Karpas-422 (cell line): ENCODE measurements around the gene FBXL14. TPM values are rescaled to one million over a fixed set of nuclear protein-coding genes. Genes with fewer than 3 reads are reported as not detected.
A peak's percentile ranks its signal among the peaks of the same experiment; 100 is the strongest.

Source experiments
- DNase-seq: peaks from one replicate; pipeline ENCODE4 v3.0.0-alpha.2; 2015
- H2AFZ ChIP-seq: fragments of 200-600 bp; sonication (generic); 2 replicates; pipeline ENCODE4 v1.6.1; 2014; ENCODE audit warnings: antibody characterized with exemption, low read length, mixed read lengths
- H3K27ac ChIP-seq: fragments of 200-600 bp; sonication (generic); 2 replicates; pipeline ENCODE4 v1.5.1; 2014; ENCODE audit warnings: mild to moderate bottlenecking, low read length, moderate library complexity
- H3K27me3 ChIP-seq: fragments of 200-600 bp; sonication (generic); 2 replicates; pipeline ENCODE4 v1.6.1; 2014; ENCODE audit warnings: low read length, mixed read lengths
- H3K36me3 ChIP-seq: fragments of 200-600 bp; sonication (generic); 2 replicates; pipeline ENCODE4 v1.6.1; 2014; ENCODE audit warnings: low read length, mixed read lengths; ENCODE audit not compliant: insufficient read depth
- H3K4me1 ChIP-seq: fragments of 200-600 bp; sonication (generic); 2 replicates; pipeline ENCODE4 v1.6.1; 2014; ENCODE audit warnings: mild to moderate bottlenecking, low read length, mixed read lengths
- H3K4me2 ChIP-seq: fragments of 200-600 bp; sonication (generic); 2 replicates; pipeline ENCODE4 v1.6.1; 2014; ENCODE audit warnings: low read length, low read depth, mild to moderate bottlenecking; ENCODE audit not compliant: poor library complexity, severe bottlenecking
- H3K4me3 ChIP-seq: fragments of 200-600 bp; sonication (generic); 2 replicates; pipeline ENCODE4 v1.5.1; 2014; ENCODE audit warnings: mild to moderate bottlenecking, antibody characterized with exemption, low read length, mixed read lengths
- H3K79me2 ChIP-seq: fragments of 200-600 bp; sonication (generic); 2 replicates; pipeline ENCODE4 v1.6.1; 2014; ENCODE audit warnings: mild to moderate bottlenecking, low read length, mixed read lengths
- H3K9ac ChIP-seq: fragments of 200-600 bp; sonication (generic); 2 replicates; pipeline ENCODE4 v1.6.0; 2014; ENCODE audit warnings: low read length
- H3K9me2 ChIP-seq: fragments of 200-600 bp; sonication (generic), shearing (Covaris generic); replicated peaks from 2 replicates; pipeline ENCODE4 v1.6.0; 2014; ENCODE audit warnings: mild to moderate bottlenecking, low read length, moderate library complexity; ENCODE audit not compliant: insufficient read depth
- H3K9me3 ChIP-seq: fragments of 300-700, 200-600 bp; sonication (generic); 2 replicates; pipeline ENCODE4 v1.6.1; 2014; ENCODE audit warnings: low read length, mixed read lengths
- H4K20me1 ChIP-seq: fragments of 200-600 bp; sonication (generic); 2 replicates; pipeline ENCODE4 v1.6.1; 2014; ENCODE audit warnings: mild to moderate bottlenecking, antibody characterized with exemption, low read length, low read depth; ENCODE audit not compliant: insufficient read depth
- total RNA-seq: library from RNA; depleted of rRNA; stranded (reverse); fragments of >200 nt; shearing (Covaris generic); gene quantifications from 2 replicates; pipeline ENCODE4 v1.2.3, GENCODE V29; 2014; ENCODE audit warnings: low replicate concordance

Gene FBXL14
- total RNA-seq, 1 experiment from 2014 or later, result 29.0 TPM

- H3K9me2 ChIP-seq, result no peaks in the 10 kb centered on the region
- no peak overlapping the region for H3K4me2 ChIP-seq
- no peaks in the 10 kb centered on the region for H3K79me2 ChIP-seq
- H3K9me3 ChIP-seq, result no peaks in the 10 kb centered on the region
- no peak overlapping the region for H3K9ac ChIP-seq
- no peaks in the 10 kb centered on the region for H3K27me3 ChIP-seq
- H3K27ac ChIP-seq, result no peak overlapping the region
- DNase-seq, result no peak
- no peak overlapping the region for H3K4me3 ChIP-seq
- H3K36me3 ChIP-seq, result no peaks in the 10 kb centered on the region
- H4K20me1 ChIP-seq, result no peaks in the 10 kb centered on the region
- H3K4me1 ChIP-seq, result peaks cover 32% of the 10 kb centered on the region
- no peak overlapping the region for H2AFZ ChIP-seq
Observed at GRCh38 chr12:1584326-1584725, 10.1 kb downstream of the FBXL14 start.

DNA sequence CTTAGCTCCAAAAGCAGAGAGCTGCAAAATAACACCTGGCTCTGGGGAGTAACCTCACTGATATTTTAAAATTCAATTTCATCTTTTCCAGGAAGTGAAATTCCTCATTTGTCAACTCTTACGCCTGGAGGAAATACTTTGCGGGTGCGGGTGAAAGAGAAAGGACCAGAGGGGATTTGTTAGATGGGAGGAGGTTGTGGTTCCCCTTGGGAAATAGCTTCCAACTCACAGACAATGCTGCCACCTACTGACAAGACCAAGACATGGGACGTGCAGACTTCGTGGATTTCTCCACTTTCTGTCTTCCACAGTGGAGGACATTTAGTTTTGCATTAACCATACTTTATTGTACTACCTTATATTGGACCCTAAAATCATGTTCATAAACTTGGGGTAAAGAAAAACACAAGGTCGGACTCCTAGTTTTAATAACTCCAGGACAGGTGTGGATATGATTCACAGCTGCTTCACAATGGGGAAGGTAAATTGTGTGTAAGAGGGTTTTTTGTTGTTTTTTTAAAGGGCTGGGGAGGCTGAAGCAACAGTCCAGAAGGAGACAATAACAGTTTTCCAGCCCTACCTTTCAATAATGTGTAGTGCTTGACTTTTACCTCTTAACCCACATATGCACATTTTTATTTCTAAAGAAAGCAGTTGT lies 10.8 kb downstream of the FBXL14 start:
- peak overlapping the region; percentile 56 for H3K4me3 ChIP-seq
- H3K9ac ChIP-seq, result peak overlapping the region; percentile 42; the same call in 1 of the 2 replicates
- H3K79me2 ChIP-seq, result no peaks in the 10 kb centered on the region
- no peaks in the 10 kb centered on the region for H3K36me3 ChIP-seq
- no peaks in the 10 kb centered on the region for H3K27me3 ChIP-seq
- no peak overlapping the region for H3K27ac ChIP-seq
- H3K4me2 ChIP-seq, result peak overlapping the region; percentile 77
- H3K9me2 ChIP-seq, result no peaks in the 10 kb centered on the region
- H3K4me1 ChIP-seq, result peaks cover 29% of the 10 kb centered on the region
- peak overlapping the region; percentile 61; the same call in 1 of the 2 replicates for H2AFZ ChIP-seq
- no peaks in the 10 kb centered on the region for H4K20me1 ChIP-seq
- peak; percentile 92 for DNase-seq
- H3K9me3 ChIP-seq, result no peaks in the 10 kb centered on the region

DNA sequence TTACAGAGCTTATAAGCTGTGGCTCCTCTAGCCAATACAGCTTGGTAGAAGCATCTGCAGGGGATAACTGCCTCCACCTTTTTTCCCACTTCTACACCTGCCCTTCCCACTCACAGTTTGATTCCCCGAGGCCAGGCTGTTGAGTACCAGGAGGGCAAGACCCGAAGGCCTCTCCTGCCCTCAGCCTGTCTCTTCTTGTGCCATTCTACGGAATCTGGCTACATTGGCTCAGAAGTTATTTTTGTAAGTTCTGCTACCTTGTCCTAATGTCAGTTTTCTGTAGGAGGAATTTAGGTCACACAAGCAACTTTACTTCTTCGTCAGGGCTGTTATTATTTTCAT lies 11.7 kb downstream of the FBXL14 start:
- H3K4me1 ChIP-seq, result peaks cover 20% of the 10 kb centered on the region
- no peaks in the 10 kb centered on the region for H3K79me2 ChIP-seq
- H3K27ac ChIP-seq, result no peak overlapping the region
- H3K27me3 ChIP-seq, result no peaks in the 10 kb centered on the region
- no peak overlapping the region for H3K9ac ChIP-seq
- no peak overlapping the region for H3K4me2 ChIP-seq
- no peaks in the 10 kb centered on the region for H3K9me3 ChIP-seq
- H4K20me1 ChIP-seq, result no peaks in the 10 kb centered on the region
- DNase-seq, result no peak
- H3K9me2 ChIP-seq, result no peaks in the 10 kb centered on the region
- no peaks in the 10 kb centered on the region for H3K36me3 ChIP-seq
- H2AFZ ChIP-seq, result no peak overlapping the region
- H3K4me3 ChIP-seq, result no peak overlapping the region

DNA sequence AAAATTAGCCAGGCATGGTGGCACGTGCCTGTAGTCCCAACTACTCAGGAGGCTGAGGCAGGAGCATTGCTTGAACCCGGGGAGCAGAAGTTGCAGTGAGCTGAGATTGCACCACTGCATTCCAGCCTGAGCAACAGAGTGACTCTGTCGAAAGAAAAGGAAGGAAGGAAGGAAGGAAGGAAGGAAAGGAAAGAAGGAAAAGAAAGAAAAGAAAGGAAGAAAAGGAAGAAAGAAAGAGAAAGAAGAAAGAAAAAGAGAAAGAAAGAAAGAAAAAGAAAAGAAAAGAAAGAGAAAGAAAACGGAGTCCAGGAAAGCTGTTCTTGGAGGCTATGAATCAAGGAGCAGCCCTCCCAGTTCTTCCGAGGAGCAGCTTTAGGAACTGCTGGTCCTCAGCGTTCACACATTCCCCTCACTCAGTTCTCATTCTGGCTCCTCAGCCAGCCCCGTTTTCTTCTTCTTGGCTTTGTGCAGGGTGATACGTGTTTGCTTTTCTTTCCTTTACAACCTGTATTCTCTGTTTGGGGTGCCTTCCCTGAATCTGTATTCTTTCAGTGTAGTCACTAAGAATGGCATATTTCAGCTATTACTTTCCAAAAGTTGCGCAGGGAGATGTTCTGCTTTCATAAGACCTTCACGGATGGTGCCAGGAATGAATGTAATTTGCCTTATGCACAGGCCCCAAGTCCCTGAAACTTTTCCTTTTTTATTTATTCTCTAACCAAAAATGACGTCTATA lies 12.2 kb downstream of the FBXL14 start:
- Histone ChIP-seq H3K9ac (no peak overlapping the region), H2AFZ (no peak overlapping the region), H3K27me3 (no peaks in the 10 kb centered on the region), H3K9me3 (no peaks in the 10 kb centered on the region), H3K79me2 (no peaks in the 10 kb centered on the region), H3K4me1 (peaks cover 21% of the 10 kb centered on the region), H3K9me2 (no peaks in the 10 kb centered on the region), H3K36me3 (no peaks in the 10 kb centered on the region), H3K27ac (no peak overlapping the region), H4K20me1 (no peaks in the 10 kb centered on the region), H3K4me2 (no peak overlapping the region), H3K4me3 (no peak overlapping the region)
- no peak for DNase-seq

DNA sequence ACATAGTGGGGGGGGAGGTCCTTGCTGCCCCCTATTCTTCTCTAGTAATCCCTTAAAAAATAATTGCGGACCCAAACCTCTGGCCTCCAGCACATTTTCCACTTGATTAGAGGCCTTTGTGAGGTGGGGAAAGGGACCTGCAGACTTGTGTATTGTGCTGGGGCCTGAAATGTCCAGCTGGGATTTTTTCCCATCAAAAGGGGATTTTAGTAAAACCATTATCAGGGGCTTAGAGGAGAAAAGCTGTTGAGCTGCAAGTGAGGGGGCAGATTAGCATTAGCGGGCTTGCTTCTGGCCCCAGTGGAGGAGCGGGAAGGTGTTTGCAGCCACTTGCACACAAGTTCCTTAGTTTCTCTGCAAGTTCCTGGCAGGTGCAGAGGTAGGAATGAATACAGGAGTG lies 13.9 kb downstream of the FBXL14 start:
- no peak overlapping the region for H3K4me3 ChIP-seq
- no peak overlapping the region for H3K4me2 ChIP-seq
- no peaks in the 10 kb centered on the region for H3K9me3 ChIP-seq
- H3K79me2 ChIP-seq, result no peaks in the 10 kb centered on the region
- H4K20me1 ChIP-seq, result no peaks in the 10 kb centered on the region
- no peaks in the 10 kb centered on the region for H3K36me3 ChIP-seq
- no peak overlapping the region for H3K27ac ChIP-seq
- H3K4me1 ChIP-seq, result peaks cover 37% of the 10 kb centered on the region
- no peak for DNase-seq
- H3K9me2 ChIP-seq, result no peaks in the 10 kb centered on the region
- H3K27me3 ChIP-seq, result no peaks in the 10 kb centered on the region
- H2AFZ ChIP-seq, result no peak overlapping the region
- no peak overlapping the region for H3K9ac ChIP-seq

DNA sequence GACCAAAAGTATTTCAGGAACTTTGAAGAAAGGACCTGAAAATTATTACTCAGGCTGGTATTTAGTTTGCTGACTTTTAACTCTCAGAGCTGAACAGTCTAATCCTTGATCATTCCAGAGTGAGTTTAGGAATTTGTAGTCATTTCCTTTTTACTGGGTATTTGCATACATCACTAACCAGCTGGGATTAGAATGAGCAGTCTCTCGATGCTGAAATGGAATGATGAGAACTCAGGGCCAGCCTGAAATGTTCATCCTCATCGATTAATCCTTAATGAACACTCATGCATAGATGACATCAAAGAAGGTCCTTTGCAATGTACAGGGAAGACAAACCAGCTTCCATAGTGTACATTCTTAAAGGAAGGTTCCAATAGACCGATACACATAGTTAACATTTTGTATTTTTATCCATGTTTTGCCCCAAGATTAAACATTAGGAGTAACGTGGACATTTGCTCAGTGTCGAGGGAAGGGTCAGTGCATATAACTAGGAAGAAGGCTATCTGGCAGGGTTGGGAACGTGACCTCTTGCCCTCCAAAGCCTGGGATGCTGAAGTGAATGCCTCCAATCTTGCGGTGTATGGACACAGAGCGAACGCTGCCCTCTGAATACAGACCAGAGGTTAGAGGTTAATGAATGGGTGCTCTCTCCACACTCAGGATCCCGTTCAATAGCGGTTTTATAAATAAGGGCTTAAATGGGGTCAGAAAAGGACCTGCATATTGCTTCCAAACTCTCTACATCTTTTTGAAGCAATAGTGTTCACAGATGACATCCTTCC lies 14.5 kb downstream of the FBXL14 start:
- H3K9me2 ChIP-seq, result no peaks in the 10 kb centered on the region

GRCh38 chr12:1576410-1577241 lies 17.8 kb downstream of the FBXL14 start:
- Histone ChIP-seq H3K27me3 (no peaks in the 10 kb centered on the region), H3K9ac (peak overlapping the region; percentile 63), H3K9me2 (no peaks in the 10 kb centered on the region), H4K20me1 (no peaks in the 10 kb centered on the region), H3K4me1 (peaks cover 42% of the 10 kb centered on the region), H3K9me3 (no peaks in the 10 kb centered on the region), H3K4me3 (peak overlapping the region; percentile 67), H3K79me2 (no peaks in the 10 kb centered on the region), H3K27ac (peak overlapping the region; percentile 74), H3K4me2 (peak overlapping the region; percentile 82), H3K36me3 (no peaks in the 10 kb centered on the region), H2AFZ (peak overlapping the region; percentile 44)
- DNase-seq, result no peak

More for the DNA sequence above, 14.5 kb downstream of the FBXL14 start:
- H3K4me2 ChIP-seq, result no peak overlapping the region
- no peak for DNase-seq
- H2AFZ ChIP-seq, result no peak overlapping the region
- H3K79me2 ChIP-seq, result no peaks in the 10 kb centered on the region
- H3K4me3 ChIP-seq, result no peak overlapping the region
- H3K27me3 ChIP-seq, result no peaks in the 10 kb centered on the region
- no peaks in the 10 kb centered on the region for H3K36me3 ChIP-seq
- no peaks in the 10 kb centered on the region for H3K9me3 ChIP-seq
- H3K27ac ChIP-seq, result no peak overlapping the region
- H3K4me1 ChIP-seq, result peaks cover 44% of the 10 kb centered on the region
- H3K9ac ChIP-seq, result no peak overlapping the region
- no peaks in the 10 kb centered on the region for H4K20me1 ChIP-seq
